ENCODE measurements around the gene RNF144A. TPM values are rescaled to one million over a fixed set of nuclear protein-coding genes. Genes with fewer than 3 reads are reported as not detected.

The RNF144A gene
- total RNA-seq, 1 experiment from 2014 or later: 10.6 TPM

GRCh38 chr2:6971502-6971901 is 54.3 kb downstream of the RNF144A start:
- Mint-ChIP-seq H3K27me3 (ENCODE audit: low read depth) (no peaks in the 10 kb centered on the region), H3K4me3 (no peak overlapping the region), H3K4me1 (peaks cover 0 to 7% of the 10 kb centered on the region in 2 experiments; a peak in 2 of 4 replicates), H3K36me3 (ENCODE audit: insufficient read depth in 1 of 3, low read depth in 3 of 3) (peaks cover 5 to 13% (median 5%) of the 10 kb centered on the region in 3 experiments; a peak in 5 of 7 replicates), H3K27ac (no peak overlapping the region), H3K9me3 (peaks cover 0 to 2% of the 10 kb centered on the region in 2 experiments; a peak in 1 of 5 replicates)
- no peak overlapping the region for H3K9ac ChIP-seq (ENCODE audit: extremely low read depth, insufficient read length, low read length)
- H2BK20ac ChIP-seq (ENCODE audit: low read depth, low read length, poor library complexity, severe bottlenecking): no peak overlapping the region
- no peak overlapping the region for H3T11ph ChIP-seq (ENCODE audit: low read length)
- no peak overlapping the region for H3K18ac ChIP-seq (ENCODE audit: insufficient read length, low read depth, low read length)
- H3K27ac ChIP-seq (ENCODE audit: insufficient read length, low read depth, low read length): no peak overlapping the region
- H2AFZ ChIP-seq (ENCODE audit: low read length): no peak overlapping the region
- H4K91ac ChIP-seq (ENCODE audit: insufficient read length, low read depth, low read length): no peak overlapping the region
- H4K5ac ChIP-seq (ENCODE audit: insufficient read length, low read depth, low read length): no peak overlapping the region
- H3K23me2 ChIP-seq (ENCODE audit: insufficient read length, low read depth, low read length, poor library complexity, severe bottlenecking): no peaks in the 10 kb centered on the region
- no peak overlapping the region for H2BK15ac ChIP-seq (ENCODE audit: low read depth, low read length)
- no peaks in the 10 kb centered on the region for H3K27me3 ChIP-seq (ENCODE audit: insufficient read depth, low read length)
- DNase-seq: no peak
- no peak overlapping the region for H3K56ac ChIP-seq (ENCODE audit: insufficient read length, low read depth, low read length)
- H3K79me1 ChIP-seq (ENCODE audit: insufficient read depth, low read depth, low read length, poor library complexity, severe bottlenecking): no peaks in the 10 kb centered on the region
- no peak overlapping the region for H2BK5ac ChIP-seq (ENCODE audit: insufficient read length, low read length)
- H2BK12ac ChIP-seq (ENCODE audit: insufficient read length, low read depth, low read length): no peak overlapping the region
- no peaks in the 10 kb centered on the region for H4K20me1 ChIP-seq (ENCODE audit: control insufficient read depth, insufficient read depth, insufficient read length)
- H3K79me2 ChIP-seq (ENCODE audit: insufficient read depth, low read length): 0 out of 2 replicates have a peak, but pooled peaks cover 2% of the 10 kb centered on the region
- H3K9me3 ChIP-seq (ENCODE audit: control insufficient read depth, low read depth, low read length): no peaks in the 10 kb centered on the region
- H2BK120ac ChIP-seq (ENCODE audit: low read depth, low read length, poor library complexity, severe bottlenecking): no peak overlapping the region
- no peak overlapping the region for H3K14ac ChIP-seq (ENCODE audit: insufficient read depth, low read length)
- H3K4me2 ChIP-seq (ENCODE audit: insufficient read depth, insufficient read length, low read length): no peak overlapping the region
- H3K4ac ChIP-seq (ENCODE audit: low read depth, low read length): no peak overlapping the region
- H3K4me1 ChIP-seq (ENCODE audit: insufficient read depth, low read length): no peaks in the 10 kb centered on the region
- WGBS (ENCODE audit: extremely low coverage, insufficient read length, low lambda C conversion rate): no CpG with 5 or more reads among the region's 2 CpGs
- H2AK5ac ChIP-seq (ENCODE audit: insufficient read length, low read length): no peak overlapping the region
- H3K23ac ChIP-seq (ENCODE audit: insufficient read length, low read depth, low read length): no peak overlapping the region
- H4K8ac ChIP-seq (replicated peaks; ENCODE audit: insufficient read length, low read depth, low read length): no peak overlapping the region
- TF ChIP-seq, protein P1, sequence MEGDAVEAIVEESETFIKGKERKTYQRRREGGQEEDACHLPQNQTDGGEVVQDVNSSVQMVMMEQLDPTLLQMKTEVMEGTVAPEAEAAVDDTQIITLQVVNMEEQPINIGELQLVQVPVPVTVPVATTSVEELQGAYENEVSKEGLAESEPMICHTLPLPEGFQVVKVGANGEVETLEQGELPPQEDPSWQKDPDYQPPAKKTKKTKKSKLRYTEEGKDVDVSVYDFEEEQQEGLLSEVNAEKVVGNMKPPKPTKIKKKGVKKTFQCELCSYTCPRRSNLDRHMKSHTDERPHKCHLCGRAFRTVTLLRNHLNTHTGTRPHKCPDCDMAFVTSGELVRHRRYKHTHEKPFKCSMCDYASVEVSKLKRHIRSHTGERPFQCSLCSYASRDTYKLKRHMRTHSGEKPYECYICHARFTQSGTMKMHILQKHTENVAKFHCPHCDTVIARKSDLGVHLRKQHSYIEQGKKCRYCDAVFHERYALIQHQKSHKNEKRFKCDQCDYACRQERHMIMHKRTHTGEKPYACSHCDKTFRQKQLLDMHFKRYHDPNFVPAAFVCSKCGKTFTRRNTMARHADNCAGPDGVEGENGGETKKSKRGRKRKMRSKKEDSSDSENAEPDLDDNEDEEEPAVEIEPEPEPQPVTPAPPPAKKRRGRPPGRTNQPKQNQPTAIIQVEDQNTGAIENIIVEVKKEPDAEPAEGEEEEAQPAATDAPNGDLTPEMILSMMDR (conservative IDR thresholded peaks at IDR 0.05): no peak

Data from H9 (cell line).